CD4-positive, alpha-beta T cell (primary cell): ENCODE results near the gene PRDM16. TPM values are rescaled to one million over a fixed set of nuclear protein-coding genes. Genes with fewer than 3 reads are reported as not detected.

Source experiments
- ATAC-seq: fragments of 200-7000 bp; cut with Tn5 transposase; one replicate; pipeline ENCODE4 v1.10.0; 2022; ENCODE audit warnings: mild to moderate bottlenecking; ENCODE audit not compliant: poor library complexity
- CTCF ChIA-PET: fragments of 350-600 bp; sonication (Branson Sonifier 250); formaldehyde crosslinking; loops from one replicate; lab custom pipeline; 2021; ENCODE audit warnings: antibody characterized with exemption, inconsistent platforms; lab: Charles Lee
- POLR2A ChIA-PET: fragments of 350-600 bp; sonication (Branson Sonifier 250); formaldehyde crosslinking; loops from one replicate; lab custom pipeline; 2021; ENCODE audit warnings: antibody characterized with exemption, inconsistent platforms; lab: Charles Lee
- DNase-seq, 14 experiments: peaks; one replicate each; pipeline ENCODE4 v3.0.0-alpha.2; 2013 to 2020; ENCODE audit warnings: mixed read lengths in 2 of 14
- H3K27ac ChIP-seq, 2 donors: one replicate each; pipeline versions ENCODE4 v1.5.1 to v1.7.0; 2013; ENCODE audit warnings: low read length in 2 of 2, low read depth in 1 of 2, mild to moderate bottlenecking in 1 of 2
- H3K27me3 ChIP-seq, 2 experiments: 1 replicate in 1 of 2; 2 replicates in 1 of 2; pipeline versions ENCODE4 v1.6.1 to v1.7.0; 2013; ENCODE audit warnings: low read length in 2 of 2, control low read depth in 1 of 2, mild to moderate bottlenecking in 1 of 2, moderate library complexity in 1 of 2; ENCODE audit not compliant: insufficient read depth in 2 of 2, control insufficient read depth in 1 of 2
- H3K36me3 ChIP-seq: one replicate; pipeline ENCODE4 v1.6.1; 2013; ENCODE audit warnings: low read length, control low read depth; ENCODE audit not compliant: insufficient read depth
- H3K4me1 ChIP-seq: one replicate; pipeline ENCODE4 v1.6.1; 2013; ENCODE audit warnings: low read length, control low read depth; ENCODE audit not compliant: insufficient read depth
- H3K4me3 ChIP-seq: one replicate; pipeline ENCODE4 v1.5.1; 2013; ENCODE audit warnings: mild to moderate bottlenecking, low read length, moderate library complexity
- H3K9me3 ChIP-seq, 2 experiments: 1 replicate in 1 of 2; 2 replicates in 1 of 2; pipeline versions ENCODE4 v1.6.1 to v1.7.0; 2013; ENCODE audit warnings: low read length in 2 of 2, mild to moderate bottlenecking in 2 of 2, control low read depth in 1 of 2, moderate library complexity in 1 of 2; ENCODE audit not compliant: control insufficient read depth in 1 of 2, insufficient read depth in 1 of 2
- H3K27ac Mint-ChIP-seq: one replicate; pipeline ENCODE4 v1.8.0; 2020; ENCODE audit warnings: mixed read lengths
- H3K27me3 Mint-ChIP-seq: one replicate; pipeline ENCODE4 v1.8.0; 2021; ENCODE audit warnings: mixed read lengths
- H3K36me3 Mint-ChIP-seq: one replicate; pipeline ENCODE4 v1.8.0; 2021; ENCODE audit warnings: low read depth, mixed read lengths
- H3K4me1 Mint-ChIP-seq: one replicate; pipeline ENCODE4 v1.8.0; 2021; ENCODE audit warnings: low read depth, mixed read lengths
- H3K4me3 Mint-ChIP-seq: one replicate; pipeline ENCODE4 v1.8.0; 2020; ENCODE audit warnings: mild to moderate bottlenecking, mixed read lengths
- H3K9me3 Mint-ChIP-seq: one replicate; pipeline ENCODE4 v1.8.0; 2020; ENCODE audit warnings: mixed read lengths
- intact Hi-C, 2 experiments: fragments of 100-400 bp; cut with DNase I in 1 of 2; cut with micrococcal nuclease in 1 of 2; formaldehyde crosslinking; loops; one replicate each; pipeline versions ENCODE4 v1.15.1 to v1.9.0; 2023 to 2025; cut with DNase I, micrococcal nuclease
- total RNA-seq, 174 experiments: library from RNA in 2 of 174; stranded (reverse) in 2 of 174; gene quantifications; one replicate each; pipeline ENCODE4 v1.2.3 and lab custom pipeline; 2021 to 2026
- TF ChIP-seq, protein P1 (sequence below): fragments of 200-600 bp; IDR thresholded peaks from one replicate; pipeline ENCODE4 v1.8.0; 2022; ENCODE audit warnings: antibody characterized with exemption, mild to moderate bottlenecking

PRDM16 gene
- total RNA-seq, 2 experiments from 2014 or later: not detected

DNA sequence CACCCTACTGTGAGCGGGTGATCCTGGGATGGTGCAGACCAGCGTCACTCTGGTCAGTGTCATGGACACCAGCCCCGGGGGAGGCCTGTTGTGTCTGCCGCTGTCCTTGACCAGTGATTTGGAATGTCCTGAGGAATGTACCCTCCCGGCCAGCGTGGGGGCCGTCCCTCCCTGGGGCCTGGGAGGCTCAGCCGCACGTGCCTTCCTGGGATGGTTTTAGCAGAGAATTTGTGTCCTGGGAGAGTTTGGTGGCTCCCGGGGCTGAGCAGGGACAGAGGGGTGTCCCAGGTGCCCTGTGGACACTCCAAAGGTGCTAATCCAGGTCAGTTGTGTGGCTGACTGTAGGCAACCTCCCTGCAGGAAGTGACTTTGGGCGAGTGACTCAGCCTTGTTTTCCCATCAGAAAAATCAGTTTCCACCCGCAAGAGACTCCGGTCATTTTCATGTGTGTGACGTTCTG is 391.7 kb downstream of the PRDM16 start:
- Mint-ChIP-seq H3K9me3 (no peaks in the 10 kb centered on the region), H3K4me3 (no peak overlapping the region), H3K4me1 (no peaks in the 10 kb centered on the region), H3K27ac (no peak overlapping the region), H3K36me3 (no peaks in the 10 kb centered on the region), H3K27me3 (no peaks in the 10 kb centered on the region)
- no peaks in the 10 kb centered on the region for H3K4me1 ChIP-seq
- POLR2A ChIA-PET: no interaction called here
- no peak for DNase-seq
- no peaks in the 10 kb centered on the region for H3K27me3 ChIP-seq
- H3K36me3 ChIP-seq: no peaks in the 10 kb centered on the region
- TF ChIP-seq, protein P1, sequence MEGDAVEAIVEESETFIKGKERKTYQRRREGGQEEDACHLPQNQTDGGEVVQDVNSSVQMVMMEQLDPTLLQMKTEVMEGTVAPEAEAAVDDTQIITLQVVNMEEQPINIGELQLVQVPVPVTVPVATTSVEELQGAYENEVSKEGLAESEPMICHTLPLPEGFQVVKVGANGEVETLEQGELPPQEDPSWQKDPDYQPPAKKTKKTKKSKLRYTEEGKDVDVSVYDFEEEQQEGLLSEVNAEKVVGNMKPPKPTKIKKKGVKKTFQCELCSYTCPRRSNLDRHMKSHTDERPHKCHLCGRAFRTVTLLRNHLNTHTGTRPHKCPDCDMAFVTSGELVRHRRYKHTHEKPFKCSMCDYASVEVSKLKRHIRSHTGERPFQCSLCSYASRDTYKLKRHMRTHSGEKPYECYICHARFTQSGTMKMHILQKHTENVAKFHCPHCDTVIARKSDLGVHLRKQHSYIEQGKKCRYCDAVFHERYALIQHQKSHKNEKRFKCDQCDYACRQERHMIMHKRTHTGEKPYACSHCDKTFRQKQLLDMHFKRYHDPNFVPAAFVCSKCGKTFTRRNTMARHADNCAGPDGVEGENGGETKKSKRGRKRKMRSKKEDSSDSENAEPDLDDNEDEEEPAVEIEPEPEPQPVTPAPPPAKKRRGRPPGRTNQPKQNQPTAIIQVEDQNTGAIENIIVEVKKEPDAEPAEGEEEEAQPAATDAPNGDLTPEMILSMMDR: no peak
- CTCF ChIA-PET: no interaction called here
- intact Hi-C loops: no loop called here
- ATAC-seq: no peak
- H3K9me3 ChIP-seq: no peaks in the 10 kb centered on the region
- H3K4me3 ChIP-seq: no peak overlapping the region
- H3K27ac ChIP-seq: no peak overlapping the region

DNA sequence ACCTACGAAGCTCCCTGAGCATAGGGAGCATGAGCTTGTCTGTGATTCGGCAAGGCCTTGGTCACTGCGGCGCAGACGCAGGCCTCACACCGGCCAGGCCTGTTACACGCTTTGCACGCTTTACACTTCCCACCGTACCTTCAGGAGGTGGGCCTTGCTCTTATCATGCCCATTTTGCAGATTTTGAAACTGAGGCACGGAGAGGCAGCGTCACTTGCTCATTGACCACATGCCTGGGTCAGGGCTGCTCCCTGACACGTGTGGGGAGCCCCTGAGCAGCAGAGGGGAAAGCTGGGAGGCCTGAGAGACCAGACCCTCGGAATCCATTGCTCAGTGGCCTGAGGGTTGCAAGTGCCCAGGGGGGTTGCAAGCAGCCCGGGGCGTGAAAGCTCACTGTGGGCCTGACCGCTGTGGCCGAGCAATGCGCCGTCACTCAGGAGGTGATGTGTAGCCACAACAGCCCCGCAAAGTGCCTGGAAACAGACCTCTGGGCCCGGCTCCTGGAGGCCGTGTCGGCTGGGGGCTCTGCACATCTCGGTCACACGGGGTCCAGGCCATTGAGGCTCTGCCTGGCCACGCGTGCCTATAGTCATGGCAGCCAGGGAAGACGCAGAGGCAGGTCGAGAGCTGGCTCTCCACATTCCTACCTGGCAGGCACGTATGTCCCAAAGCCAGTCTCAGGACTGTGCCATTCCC is 392.4 kb downstream of the PRDM16 start:
- Mint-ChIP-seq H3K36me3 (no peaks in the 10 kb centered on the region), H3K9me3 (no peaks in the 10 kb centered on the region), H3K4me1 (no peaks in the 10 kb centered on the region), H3K27ac (no peak overlapping the region), H3K4me3 (no peak overlapping the region), H3K27me3 (no peaks in the 10 kb centered on the region)
- Histone ChIP-seq H3K4me3 (no peak overlapping the region), H3K36me3 (no peaks in the 10 kb centered on the region), H3K27me3 (no peaks in the 10 kb centered on the region), H3K4me1 (no peaks in the 10 kb centered on the region), H3K9me3 (no peaks in the 10 kb centered on the region), H3K27ac (no peak overlapping the region)
- intact Hi-C loops: no loop called here
- DNase-seq (no peak), ATAC-seq (no peak)
- ChIA-PET CTCF (no interaction called here), POLR2A (no interaction called here)
- TF ChIP-seq, protein P1: no peak

DNA sequence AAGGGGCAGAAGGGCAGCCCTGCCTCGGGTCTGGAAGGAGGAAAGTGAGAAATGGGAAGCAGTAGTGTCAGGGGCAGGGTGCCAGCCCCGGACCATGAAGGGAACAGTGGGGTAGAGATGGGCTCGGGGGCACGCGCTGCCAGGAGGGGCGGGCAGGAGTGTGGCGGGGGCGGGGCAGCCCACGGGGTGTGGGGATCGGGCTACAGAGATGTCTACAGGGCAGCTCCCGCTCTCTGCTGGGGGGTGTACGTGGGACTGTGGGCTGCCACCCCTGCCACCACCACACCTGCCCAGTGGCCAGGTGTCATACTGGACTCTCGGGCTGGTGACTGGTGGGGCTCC is 392.9 kb downstream of the PRDM16 start:
- H3K27me3 ChIP-seq: no peaks in the 10 kb centered on the region
- no peak overlapping the region for H3K27ac ChIP-seq
- Mint-ChIP-seq H3K36me3 (no peaks in the 10 kb centered on the region), H3K9me3 (no peaks in the 10 kb centered on the region), H3K27ac (no peak overlapping the region), H3K27me3 (no peaks in the 10 kb centered on the region), H3K4me3 (no peak overlapping the region), H3K4me1 (no peaks in the 10 kb centered on the region)
- ATAC-seq (no peak), DNase-seq (no peak)
- no peaks in the 10 kb centered on the region for H3K4me1 ChIP-seq
- intact Hi-C loops: no loop called here
- H3K36me3 ChIP-seq: no peaks in the 10 kb centered on the region
- CTCF ChIA-PET: no interaction called here
- POLR2A ChIA-PET: no interaction called here
- no peaks in the 10 kb centered on the region for H3K9me3 ChIP-seq
- TF ChIP-seq, protein P1: no peak
- H3K4me3 ChIP-seq: no peak overlapping the region
